COLO829 (cell line): ENCODE results near the gene RALGPS1.
A peak's percentile ranks its signal among the peaks of the same experiment; 100 is the strongest.

Experiments
- DNase-seq: peaks from one replicate; pipeline ENCODE4 v3.0.0; 2012; ENCODE audit warnings: low spot score

Gene RALGPS1

GRCh38 chr9:127205952-127206351 is 291.4 kb downstream of the RALGPS1 start:
- no peak for DNase-seq

GRCh38 chr9:127206666-127207065 is 292.1 kb downstream of the RALGPS1 start:
- no peak for DNase-seq

- DNase-seq = no peak
These were observed 293.3 kb downstream of the RALGPS1 start for GRCh38 chr9:127207734-127208410.

- DNase-seq = no peak
These were observed 293.8 kb downstream of the RALGPS1 start for GRCh38 chr9:127208416-127208815.

- no peak for DNase-seq
These were observed 294.6 kb downstream of the RALGPS1 start for GRCh38 chr9:127209220-127209619.

- no peak for DNase-seq
These were observed 295.5 kb downstream of the RALGPS1 start for GRCh38 chr9:127209948-127210640.

GRCh38 chr9:127210851-127211730 is 296.5 kb downstream of the RALGPS1 start:
- no peak for DNase-seq

- no peak for DNase-seq
These were observed 297.4 kb downstream of the RALGPS1 start for GRCh38 chr9:127211983-127212382.

GRCh38 chr9:127212453-127212852 is 297.9 kb downstream of the RALGPS1 start:
- no peak for DNase-seq

- DNase-seq = no peak
These were observed 299.3 kb downstream of the RALGPS1 start for GRCh38 chr9:127213859-127214258.

GRCh38 chr9:127214421-127215267 is 300.1 kb downstream of the RALGPS1 start:
- peak; percentile 80 for DNase-seq

GRCh38 chr9:127215268-127216209 is 301.0 kb downstream of the RALGPS1 start:
- DNase-seq = no peak

GRCh38 chr9:127216210-127216887 is 301.8 kb downstream of the RALGPS1 start:
- no peak for DNase-seq

- no peak for DNase-seq
These were observed 302.3 kb downstream of the RALGPS1 start for GRCh38 chr9:127216888-127217217.

GRCh38 chr9:127218818-127219217 is 304.2 kb downstream of the RALGPS1 start:
- no peak for DNase-seq

GRCh38 chr9:127219520-127219919 is 304.9 kb downstream of the RALGPS1 start:
- no peak for DNase-seq

GRCh38 chr9:127221695-127222094 is 307.1 kb downstream of the RALGPS1 start:
- DNase-seq = no peak

GRCh38 chr9:127222388-127223095 is 308.0 kb downstream of the RALGPS1 start:
- no peak for DNase-seq

- no peak for DNase-seq
These were observed 308.7 kb downstream of the RALGPS1 start for GRCh38 chr9:127223266-127223665.

- DNase-seq = no peak
These were observed 309.2 kb downstream of the RALGPS1 start for GRCh38 chr9:127223810-127224177.
